ENCODE results near the gene DACH1. TPM values are rescaled to one million over a fixed set of nuclear protein-coding genes. Genes with fewer than 3 reads are reported as not detected.

DACH1 gene
- total RNA-seq, 4 donors from 2014 or later = 1.0 to 6.3 (median 2.4) TPM

- Histone ChIP-seq H3K36me3 (no peaks in the 10 kb centered on the region), H3K4me1 (no peaks in the 10 kb centered on the region), H3K27ac (no peak overlapping the region), H3K9me3 (no peaks in the 10 kb centered on the region), H3K27me3 (no peaks in the 10 kb centered on the region), H3K4me3 (no peak overlapping the region)
- 89% methylated on average over 3 of the region's 3 CpGs for WGBS
- DNase-seq (ENCODE audit: low spot score in 2 of 2) = no peak
- no peak for TF ChIP-seq POLR2AphosphoS5 (IDR thresholded peaks at IDR 0.05)
- TF ChIP-seq CTCF (IDR thresholded peaks at IDR 0.05) = no peak
- no peak for TF ChIP-seq EP300 (IDR thresholded peaks at IDR 0.05)
- TF ChIP-seq POLR2A (IDR thresholded peaks at IDR 0.05) = no peak
Observed at GRCh38 chr13:71481501-71481900, 385.5 kb downstream of the DACH1 start.

DNA sequence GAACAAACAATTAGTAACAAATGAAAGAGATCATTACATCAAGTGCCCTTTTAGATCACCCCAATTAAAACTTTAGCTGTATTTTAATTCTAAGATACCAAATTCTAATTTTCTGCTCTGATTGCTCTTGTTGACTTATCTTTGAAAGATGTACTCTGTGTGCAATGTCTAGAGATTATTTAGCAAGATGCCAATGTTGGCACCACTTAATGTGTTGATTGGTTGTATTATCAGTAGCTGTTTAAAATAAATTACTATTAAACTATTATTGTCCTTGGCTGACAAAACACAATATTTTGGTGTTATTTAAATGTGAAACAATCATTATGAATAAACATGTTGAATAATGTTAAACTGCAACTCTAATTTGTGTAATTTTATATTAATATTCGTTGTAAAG, 386.0 kb downstream of the DACH1 start:
- H3K27me3 ChIP-seq = no peaks in the 10 kb centered on the region
- no peaks in the 10 kb centered on the region for H3K4me1 ChIP-seq
- DNase-seq (ENCODE audit: low spot score in 2 of 2) = no peak
- no peaks in the 10 kb centered on the region for H3K36me3 ChIP-seq
- WGBS = 79% methylated on average over 1 of the region's 1 CpG
- H3K9me3 ChIP-seq = no peaks in the 10 kb centered on the region
- TF ChIP-seq EP300 (IDR thresholded peaks at IDR 0.05) (no peak), CTCF (IDR thresholded peaks at IDR 0.05) (no peak), POLR2A (IDR thresholded peaks at IDR 0.05) (no peak), POLR2AphosphoS5 (IDR thresholded peaks at IDR 0.05) (no peak)
- no peak overlapping the region for H3K27ac ChIP-seq
- no peak overlapping the region for H3K4me3 ChIP-seq

DNA sequence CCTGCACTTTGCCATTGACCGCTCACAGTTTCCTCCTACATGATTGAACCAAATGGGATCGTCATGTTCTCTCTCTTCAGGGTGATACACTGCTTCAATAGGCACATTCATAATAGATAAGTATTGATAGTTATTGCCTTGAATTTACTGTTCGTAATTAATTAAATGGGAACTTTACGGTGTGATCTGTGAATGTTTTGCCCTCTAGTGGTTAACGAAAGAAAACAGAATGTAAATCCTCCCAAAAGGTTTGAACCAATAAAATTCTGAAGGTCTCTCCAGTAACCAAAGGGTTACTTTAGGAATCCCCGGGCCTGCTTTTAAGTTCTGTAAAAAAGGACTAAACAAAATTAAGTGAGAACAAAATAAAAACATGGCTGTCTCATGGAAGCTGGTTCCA, 389.3 kb downstream of the DACH1 start:
- TF ChIP-seq POLR2AphosphoS5 (IDR thresholded peaks at IDR 0.05) = no peak
- no peak for TF ChIP-seq EP300 (IDR thresholded peaks at IDR 0.05)
- no peak for TF ChIP-seq CTCF (IDR thresholded peaks at IDR 0.05)
- TF ChIP-seq POLR2A (IDR thresholded peaks at IDR 0.05) = no peak
- 76% methylated on average over 6 of the region's 6 CpGs for WGBS
- no peaks in the 10 kb centered on the region for H3K27me3 ChIP-seq

DNA sequence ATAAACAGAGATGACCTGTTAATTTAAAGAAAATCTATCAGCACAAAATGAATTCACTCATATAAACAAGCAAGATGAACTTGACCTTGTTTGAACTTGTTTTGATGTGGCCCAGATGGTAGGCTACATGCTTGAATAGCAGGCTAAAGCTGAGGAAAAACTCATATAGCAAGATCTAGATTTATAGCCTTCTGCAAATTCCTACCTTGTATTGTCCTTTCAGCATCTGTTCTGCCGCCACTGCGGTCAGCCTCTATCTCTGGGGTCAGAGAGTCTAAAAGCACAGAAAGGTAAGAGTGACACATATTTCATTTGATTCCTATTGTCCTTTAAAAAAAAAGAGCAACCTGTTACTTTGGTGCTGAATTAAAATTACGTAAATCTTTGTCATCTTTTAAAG, 392.1 kb downstream of the DACH1 start:
- Histone ChIP-seq H3K9me3 (no peaks in the 10 kb centered on the region), H3K4me3 (no peak overlapping the region), H3K4me1 (no peaks in the 10 kb centered on the region), H3K36me3 (no peaks in the 10 kb centered on the region), H3K27ac (no peak overlapping the region), H3K27me3 (no peaks in the 10 kb centered on the region)
- WGBS = 77% methylated on average over 3 of the region's 3 CpGs
- no peak for DNase-seq (ENCODE audit: low spot score in 2 of 2)
- TF ChIP-seq EP300 (IDR thresholded peaks at IDR 0.05) (no peak), POLR2A (IDR thresholded peaks at IDR 0.05) (no peak), CTCF (IDR thresholded peaks at IDR 0.05) (no peak), POLR2AphosphoS5 (IDR thresholded peaks at IDR 0.05) (no peak)

More for the DNA sequence above, 389.3 kb downstream of the DACH1 start:
- H3K4me1 ChIP-seq = no peaks in the 10 kb centered on the region
- H3K36me3 ChIP-seq = no peaks in the 10 kb centered on the region
- H3K27ac ChIP-seq = no peak overlapping the region
- no peak overlapping the region for H3K4me3 ChIP-seq
- no peak for DNase-seq (ENCODE audit: low spot score in 2 of 2)
- H3K9me3 ChIP-seq = no peaks in the 10 kb centered on the region

- Histone ChIP-seq H3K36me3 (no peaks in the 10 kb centered on the region), H3K27ac (no peak overlapping the region), H3K4me3 (no peak overlapping the region), H3K27me3 (no peaks in the 10 kb centered on the region), H3K4me1 (no peaks in the 10 kb centered on the region), H3K9me3 (no peaks in the 10 kb centered on the region)
- 68% methylated on average over 1 of the region's 1 CpG for WGBS
- TF ChIP-seq CTCF (IDR thresholded peaks at IDR 0.05) (no peak), POLR2AphosphoS5 (IDR thresholded peaks at IDR 0.05) (no peak), EP300 (IDR thresholded peaks at IDR 0.05) (no peak), POLR2A (IDR thresholded peaks at IDR 0.05) (no peak)
- DNase-seq (ENCODE audit: low spot score in 2 of 2) = no peak
Observed at GRCh38 chr13:71469626-71470025, 397.4 kb downstream of the DACH1 start.

Data from suprapubic skin (tissue), 4 donors.